ENCODE data around the gene UXS1. TPM values are rescaled to one million over a fixed set of nuclear protein-coding genes. Genes with fewer than 3 reads are reported as not detected.
"Not testable (repeated sequence)": the region's sequence is repeated elsewhere in the genome, so short reads cannot be mapped to it uniquely, and the experiment has no call there.

Gene UXS1
- 10 to 100 TPM; 31.0 to 34.4 TPM for total RNA-seq

DNA sequence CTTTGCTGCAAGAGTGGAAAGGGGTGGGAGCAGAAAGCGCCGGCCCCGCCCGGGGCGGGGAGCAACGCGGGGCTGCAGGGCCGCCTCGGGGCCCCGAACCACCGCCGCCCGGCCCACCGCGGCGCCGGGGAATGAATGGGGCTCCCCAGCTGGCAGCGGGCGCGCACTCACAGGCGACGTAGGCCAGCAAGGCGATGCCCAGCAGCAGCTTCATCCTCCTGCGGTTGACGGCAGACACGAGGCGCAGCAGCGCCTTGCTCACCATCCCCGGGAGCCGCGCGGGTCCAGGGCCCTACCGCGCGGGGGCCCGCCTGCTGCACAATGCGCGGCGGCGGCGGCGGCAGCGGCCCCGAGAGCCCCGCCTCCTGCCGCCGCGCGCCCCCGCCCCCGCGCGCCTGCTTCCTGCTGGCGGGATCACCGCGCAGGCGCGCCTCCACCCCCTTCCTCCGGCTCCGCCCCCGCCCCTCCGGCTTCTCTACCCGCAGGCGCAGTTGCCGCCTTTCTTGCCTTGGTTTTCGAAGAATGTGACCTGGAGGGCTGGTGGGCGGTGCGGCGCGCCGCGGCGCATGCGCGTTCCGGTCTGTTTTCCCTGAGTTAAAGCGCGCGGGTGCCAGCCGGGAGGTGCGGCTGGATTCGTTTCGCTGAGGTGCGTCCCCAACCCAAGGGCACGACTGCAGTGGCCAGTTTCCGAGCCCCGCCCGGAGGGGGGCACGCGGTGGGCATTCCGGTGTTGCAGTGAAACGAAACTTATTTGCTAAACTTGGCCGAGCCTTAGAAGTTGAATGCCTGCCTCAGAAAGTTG lies at the start of gene UXS1:
UXS1 (minus strand) TSS at position 325 of the 802 bp plus-strand sequence; CDS start at position 265, 60 bp downstream.
- peak within 1 kb of the TSS; percentile 86 for H3K4me3 ChIP-seq
- H3K27me3 ChIP-seq = no peaks in the 10 kb centered on the region
- H3K9me3 ChIP-seq = no peaks in the 10 kb centered on the region
- peak; percentile 98 for DNase-seq
- no peaks in the 10 kb centered on the region for H3K4me1 ChIP-seq
- H3K36me3 ChIP-seq = no peaks in the 10 kb centered on the region
- intact Hi-C loops (cut with DNase I) = no loop called here
- H3K9ac ChIP-seq (ENCODE audit: low read depth in 2 of 2, low read length in 2 of 2) = peak within 1 kb of the TSS; percentile 73 to 86
- TF ChIP-seq, protein P1, sequence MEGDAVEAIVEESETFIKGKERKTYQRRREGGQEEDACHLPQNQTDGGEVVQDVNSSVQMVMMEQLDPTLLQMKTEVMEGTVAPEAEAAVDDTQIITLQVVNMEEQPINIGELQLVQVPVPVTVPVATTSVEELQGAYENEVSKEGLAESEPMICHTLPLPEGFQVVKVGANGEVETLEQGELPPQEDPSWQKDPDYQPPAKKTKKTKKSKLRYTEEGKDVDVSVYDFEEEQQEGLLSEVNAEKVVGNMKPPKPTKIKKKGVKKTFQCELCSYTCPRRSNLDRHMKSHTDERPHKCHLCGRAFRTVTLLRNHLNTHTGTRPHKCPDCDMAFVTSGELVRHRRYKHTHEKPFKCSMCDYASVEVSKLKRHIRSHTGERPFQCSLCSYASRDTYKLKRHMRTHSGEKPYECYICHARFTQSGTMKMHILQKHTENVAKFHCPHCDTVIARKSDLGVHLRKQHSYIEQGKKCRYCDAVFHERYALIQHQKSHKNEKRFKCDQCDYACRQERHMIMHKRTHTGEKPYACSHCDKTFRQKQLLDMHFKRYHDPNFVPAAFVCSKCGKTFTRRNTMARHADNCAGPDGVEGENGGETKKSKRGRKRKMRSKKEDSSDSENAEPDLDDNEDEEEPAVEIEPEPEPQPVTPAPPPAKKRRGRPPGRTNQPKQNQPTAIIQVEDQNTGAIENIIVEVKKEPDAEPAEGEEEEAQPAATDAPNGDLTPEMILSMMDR (IDR thresholded peaks at IDR 0.05) = no peak
- H3K27ac ChIP-seq = peak within 1 kb of the TSS; percentile 81

DNA sequence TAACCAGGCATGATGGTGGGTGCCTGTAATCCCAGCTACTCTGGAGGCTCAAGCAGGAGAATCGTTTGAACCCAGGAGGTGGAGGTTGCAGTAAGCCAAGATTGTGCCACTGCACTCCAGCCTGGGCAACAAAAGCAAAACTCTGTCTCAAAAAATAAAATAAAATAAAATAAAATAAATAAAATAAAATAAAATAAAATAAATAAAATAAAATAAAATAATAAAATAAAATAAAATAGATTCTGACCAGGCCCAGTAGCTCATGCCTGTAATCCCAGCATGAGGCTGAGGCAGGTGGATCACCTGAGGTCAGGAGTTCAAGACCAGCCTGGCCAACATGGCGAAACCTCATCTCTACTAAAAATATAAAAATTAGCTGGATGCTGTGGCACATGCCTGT lies 45.4 kb upstream of the UXS1 start:
- intact Hi-C loops (cut with DNase I); H3K36me3 ChIP-seq; H3K9me3 ChIP-seq: not testable (repeated sequence)

DNA sequence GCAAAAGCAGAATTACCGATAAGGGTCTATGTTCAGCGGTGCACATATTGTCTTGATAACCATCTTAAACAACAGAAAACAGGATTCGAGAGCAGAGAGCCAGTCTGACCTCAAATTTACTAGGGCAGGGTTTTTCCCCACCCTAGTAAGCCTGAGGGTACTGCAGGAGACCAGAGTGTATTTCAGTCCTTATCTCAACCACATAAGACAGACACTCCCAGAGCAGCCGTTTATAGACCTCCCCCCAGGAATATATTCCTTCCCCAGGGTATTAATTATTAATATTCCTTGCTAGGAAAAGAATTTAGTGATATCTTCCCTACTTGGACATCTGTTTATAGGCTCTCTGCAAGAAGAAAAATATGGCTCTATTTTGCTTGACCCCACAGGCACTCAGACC lies 41.3 kb upstream of the UXS1 start:
- H3K9ac ChIP-seq (ENCODE audit: low read depth in 2 of 2, low read length in 2 of 2); H3K36me3 ChIP-seq; H3K9me3 ChIP-seq; H3K4me3 ChIP-seq; DNase-seq; H3K4me1 ChIP-seq; intact Hi-C loops (cut with DNase I); H3K27ac ChIP-seq; H3K27me3 ChIP-seq: not testable (repeated sequence)

More for the DNA sequence above, 45.4 kb upstream of the UXS1 start:
- not testable (repeated sequence) for H3K27ac ChIP-seq; H3K9ac ChIP-seq (ENCODE audit: low read depth in 2 of 2, low read length in 2 of 2); H3K4me3 ChIP-seq; DNase-seq; H3K4me1 ChIP-seq; H3K27me3 ChIP-seq

DNA sequence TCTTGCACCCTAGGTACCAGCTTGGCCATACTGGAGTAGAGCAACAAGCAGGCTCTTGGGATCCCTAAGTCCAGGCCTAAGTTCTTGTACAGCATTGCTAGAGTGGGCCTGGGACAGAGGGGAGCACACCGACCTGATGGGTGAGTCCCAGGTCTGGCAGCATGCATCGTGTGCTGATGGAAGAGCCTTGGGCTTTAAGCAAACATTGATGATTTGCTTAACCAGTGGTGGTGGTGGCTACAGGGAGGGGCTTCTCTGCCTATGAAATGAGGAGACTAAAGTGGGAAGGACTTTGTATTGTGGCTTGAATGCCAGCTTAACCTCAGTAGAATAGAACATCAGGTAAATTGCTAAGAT lies 39.2 kb upstream of the UXS1 start:
- Histone ChIP-seq H3K36me3 (no peaks in the 10 kb centered on the region), H3K9me3 (no peaks in the 10 kb centered on the region), H3K4me1 (no peaks in the 10 kb centered on the region), H3K4me3 (no peak overlapping the region), H3K9ac (ENCODE audit: low read depth in 2 of 2, low read length in 2 of 2) (no peak overlapping the region), H3K27ac (no peak overlapping the region), H3K27me3 (no peaks in the 10 kb centered on the region)
- no peak for DNase-seq
- TF ChIP-seq, protein P1 (IDR thresholded peaks at IDR 0.05) = no peak
- intact Hi-C loops (cut with DNase I) = no loop called here

DNA sequence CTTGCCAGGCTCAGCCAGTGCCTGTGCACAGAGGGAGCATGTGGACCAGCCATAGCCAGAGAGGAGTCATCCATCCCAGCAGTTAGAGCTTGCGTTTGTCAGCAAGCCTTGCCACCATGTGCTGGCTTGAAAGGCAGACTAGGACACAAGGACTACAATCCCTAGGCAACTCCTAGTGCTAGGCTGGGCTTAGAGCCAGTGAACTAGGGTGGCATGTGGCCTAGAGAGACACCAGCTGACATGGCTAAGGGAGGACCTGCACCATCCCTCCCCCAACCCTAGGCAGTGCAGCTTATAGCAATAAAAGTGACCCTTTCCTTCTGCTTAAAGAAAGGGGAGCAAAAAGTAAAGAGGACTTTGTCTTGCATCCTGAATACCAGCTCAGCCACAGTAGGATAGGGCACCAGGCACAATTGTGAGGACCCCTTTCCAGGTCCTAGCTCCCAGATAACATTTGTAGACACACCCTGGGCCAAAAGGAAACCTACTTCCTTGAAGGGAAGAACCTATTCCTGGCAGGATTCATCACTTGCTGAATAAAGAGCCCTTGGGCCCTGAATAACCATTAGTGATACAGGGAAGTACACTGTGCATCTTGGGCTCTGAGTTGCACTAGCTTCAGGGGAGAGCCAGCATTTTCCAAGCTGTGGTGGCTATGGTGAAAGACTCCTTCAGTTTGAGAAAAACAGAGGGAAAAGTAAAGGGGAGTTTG lies 38.7 kb upstream of the UXS1 start:
- Histone ChIP-seq H3K4me3 (no peak overlapping the region), H3K27me3 (no peaks in the 10 kb centered on the region), H3K27ac (no peak overlapping the region), H3K9ac (ENCODE audit: low read depth in 2 of 2, low read length in 2 of 2) (no peak overlapping the region), H3K36me3 (no peaks in the 10 kb centered on the region), H3K9me3 (no peaks in the 10 kb centered on the region), H3K4me1 (no peaks in the 10 kb centered on the region)
- DNase-seq = no peak
- intact Hi-C loops (cut with DNase I) = no loop called here
- TF ChIP-seq, protein P1 (IDR thresholded peaks at IDR 0.05) = no peak

DNA sequence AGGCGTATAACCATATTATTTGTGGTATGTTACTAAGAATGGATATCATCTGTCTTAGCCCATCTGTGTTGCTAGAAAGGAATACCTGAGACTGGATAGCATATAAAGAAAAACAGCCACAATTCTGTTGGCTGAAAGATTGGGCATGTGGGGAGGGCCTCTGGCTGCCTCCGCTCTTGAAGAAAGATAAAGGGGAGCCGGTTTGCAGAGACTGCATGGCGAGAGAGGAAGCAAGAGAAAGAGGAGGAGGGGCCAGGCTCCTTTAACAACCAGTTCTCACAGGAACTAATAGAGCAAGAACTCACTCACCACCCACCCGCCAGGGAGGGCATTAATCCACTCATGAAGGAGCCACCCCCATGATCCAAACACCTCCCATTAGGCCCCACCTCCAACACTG lies 29.2 kb upstream of the UXS1 start:
- Histone ChIP-seq H3K9me3 (no peaks in the 10 kb centered on the region), H3K27ac (no peak overlapping the region), H3K36me3 (no peaks in the 10 kb centered on the region), H3K9ac (ENCODE audit: low read depth in 2 of 2, low read length in 2 of 2) (no peak overlapping the region), H3K27me3 (no peaks in the 10 kb centered on the region), H3K4me3 (no peak overlapping the region), H3K4me1 (no peaks in the 10 kb centered on the region)
- TF ChIP-seq, protein P1 (IDR thresholded peaks at IDR 0.05) = no peak
- no peak for DNase-seq
- intact Hi-C loops (cut with DNase I) = no loop called here

DNA sequence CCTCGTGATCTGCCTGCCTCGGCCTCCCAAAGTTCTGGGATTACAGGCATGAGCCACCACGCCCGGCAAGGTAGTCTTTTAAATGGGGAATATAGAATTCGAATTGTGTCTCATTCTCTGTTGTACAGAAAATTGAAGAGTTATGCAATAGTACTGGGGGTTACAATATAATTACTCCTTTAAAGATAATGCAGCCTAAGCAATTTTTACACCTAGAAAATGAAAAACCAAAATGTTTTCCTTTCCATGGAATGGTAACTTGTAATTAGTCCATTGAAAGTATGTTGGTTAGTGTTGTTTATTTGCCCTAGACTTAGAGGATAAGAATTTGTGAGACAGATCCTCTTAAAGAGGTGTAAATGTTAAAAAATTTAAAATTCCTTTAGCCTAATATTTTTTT lies 28.0 kb upstream of the UXS1 start:
- H3K4me3 ChIP-seq; H3K4me1 ChIP-seq; DNase-seq; intact Hi-C loops (cut with DNase I); H3K9me3 ChIP-seq; H3K9ac ChIP-seq (ENCODE audit: low read depth in 2 of 2, low read length in 2 of 2); H3K27ac ChIP-seq; H3K36me3 ChIP-seq; H3K27me3 ChIP-seq: not testable (repeated sequence)
